Liver (tissue), 3 donors: Measurements from ENCODE around the gene LILRB2.

ENCODE experiments used
- EGR1 ChIP-seq, 2 donors: IDR thresholded peaks; 2 replicates each; pipeline ENCODE4 v1.6.1; 2016 to 2018; ENCODE audit warnings: antibody characterized with exemption in 2 of 2, low read depth in 2 of 2
- GABPA ChIP-seq, 2 donors: IDR thresholded peaks in 1 of 2; conservative IDR thresholded peaks in 1 of 2; 2 replicates each; pipeline ENCODE4 v1.6.1; 2016; ENCODE audit warnings: antibody characterized with exemption in 2 of 2, mild to moderate bottlenecking in 1 of 2, moderate library complexity in 1 of 2
- JUND ChIP-seq, 2 donors: IDR thresholded peaks; 2 replicates each; pipeline ENCODE4 v1.6.1; 2016; ENCODE audit warnings: antibody characterized with exemption in 2 of 2
- RAD21 ChIP-seq, 2 donors: IDR thresholded peaks; 2 replicates each; pipeline ENCODE4 v1.6.1; 2016; ENCODE audit warnings: antibody characterized with exemption in 2 of 2, mild to moderate bottlenecking in 2 of 2
- SP1 ChIP-seq: IDR thresholded peaks from 2 replicates; pipeline ENCODE4 v1.6.1; 2018; ENCODE audit warnings: antibody characterized with exemption, mild to moderate bottlenecking
- TAF1 ChIP-seq: conservative IDR thresholded peaks from 2 replicates; pipeline ENCODE4 v1.6.1; 2016; ENCODE audit warnings: antibody characterized with exemption, mild to moderate bottlenecking
- YY1 ChIP-seq: IDR thresholded peaks from 2 replicates; pipeline ENCODE4 v1.6.1; 2016; ENCODE audit warnings: antibody characterized with exemption, mild to moderate bottlenecking
- ZBTB33 ChIP-seq: IDR thresholded peaks from 2 replicates; pipeline ENCODE4 v1.6.1; 2016; ENCODE audit warnings: antibody characterized with exemption
- TF ChIP-seq, protein P1 (sequence below): fragments of 150-350 bp; IDR thresholded peaks from 2 replicates; pipeline ENCODE4 v1.5.1; 2017; ENCODE audit warnings: improper control_type of control experiment, low read depth, low read length; ENCODE audit not compliant: missing input control
- TF ChIP-seq, protein P2 (sequence below): IDR thresholded peaks from 2 replicates; pipeline ENCODE4 v1.6.1; 2016; ENCODE audit warnings: antibody characterized with exemption, mild to moderate bottlenecking
- TF ChIP-seq, protein P3 (sequence below): IDR thresholded peaks from 2 replicates; pipeline ENCODE4 v1.6.1; 2016; ENCODE audit warnings: antibody characterized with exemption
- donor health status: healthy.
- donor health status: healthy.

DNA sequence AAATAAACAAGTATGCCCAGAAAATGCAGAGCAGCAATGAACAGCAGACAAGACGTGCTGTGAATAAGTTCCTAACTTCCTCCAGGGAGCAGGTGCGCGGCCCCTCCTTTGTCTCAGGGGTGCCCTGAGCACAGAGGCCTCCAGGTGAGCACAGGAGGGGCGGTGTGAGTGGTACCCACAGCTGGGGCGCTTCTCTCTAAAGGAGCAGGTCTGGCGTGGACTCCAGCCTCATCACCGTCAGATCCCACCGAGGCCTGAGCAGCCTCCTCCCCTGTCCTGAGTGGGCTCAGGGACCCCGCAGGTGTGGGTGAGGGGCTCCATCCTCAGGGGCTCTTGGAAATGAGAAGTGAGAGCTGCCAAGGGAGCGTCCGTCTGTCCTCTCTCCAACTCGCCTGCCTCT lies 28.9 kb upstream of the LILRB2 start:
- TF ChIP-seq, protein P1, sequence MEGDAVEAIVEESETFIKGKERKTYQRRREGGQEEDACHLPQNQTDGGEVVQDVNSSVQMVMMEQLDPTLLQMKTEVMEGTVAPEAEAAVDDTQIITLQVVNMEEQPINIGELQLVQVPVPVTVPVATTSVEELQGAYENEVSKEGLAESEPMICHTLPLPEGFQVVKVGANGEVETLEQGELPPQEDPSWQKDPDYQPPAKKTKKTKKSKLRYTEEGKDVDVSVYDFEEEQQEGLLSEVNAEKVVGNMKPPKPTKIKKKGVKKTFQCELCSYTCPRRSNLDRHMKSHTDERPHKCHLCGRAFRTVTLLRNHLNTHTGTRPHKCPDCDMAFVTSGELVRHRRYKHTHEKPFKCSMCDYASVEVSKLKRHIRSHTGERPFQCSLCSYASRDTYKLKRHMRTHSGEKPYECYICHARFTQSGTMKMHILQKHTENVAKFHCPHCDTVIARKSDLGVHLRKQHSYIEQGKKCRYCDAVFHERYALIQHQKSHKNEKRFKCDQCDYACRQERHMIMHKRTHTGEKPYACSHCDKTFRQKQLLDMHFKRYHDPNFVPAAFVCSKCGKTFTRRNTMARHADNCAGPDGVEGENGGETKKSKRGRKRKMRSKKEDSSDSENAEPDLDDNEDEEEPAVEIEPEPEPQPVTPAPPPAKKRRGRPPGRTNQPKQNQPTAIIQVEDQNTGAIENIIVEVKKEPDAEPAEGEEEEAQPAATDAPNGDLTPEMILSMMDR: no peak
- no peak for TF ChIP-seq TAF1
- TF ChIP-seq, protein P2, sequence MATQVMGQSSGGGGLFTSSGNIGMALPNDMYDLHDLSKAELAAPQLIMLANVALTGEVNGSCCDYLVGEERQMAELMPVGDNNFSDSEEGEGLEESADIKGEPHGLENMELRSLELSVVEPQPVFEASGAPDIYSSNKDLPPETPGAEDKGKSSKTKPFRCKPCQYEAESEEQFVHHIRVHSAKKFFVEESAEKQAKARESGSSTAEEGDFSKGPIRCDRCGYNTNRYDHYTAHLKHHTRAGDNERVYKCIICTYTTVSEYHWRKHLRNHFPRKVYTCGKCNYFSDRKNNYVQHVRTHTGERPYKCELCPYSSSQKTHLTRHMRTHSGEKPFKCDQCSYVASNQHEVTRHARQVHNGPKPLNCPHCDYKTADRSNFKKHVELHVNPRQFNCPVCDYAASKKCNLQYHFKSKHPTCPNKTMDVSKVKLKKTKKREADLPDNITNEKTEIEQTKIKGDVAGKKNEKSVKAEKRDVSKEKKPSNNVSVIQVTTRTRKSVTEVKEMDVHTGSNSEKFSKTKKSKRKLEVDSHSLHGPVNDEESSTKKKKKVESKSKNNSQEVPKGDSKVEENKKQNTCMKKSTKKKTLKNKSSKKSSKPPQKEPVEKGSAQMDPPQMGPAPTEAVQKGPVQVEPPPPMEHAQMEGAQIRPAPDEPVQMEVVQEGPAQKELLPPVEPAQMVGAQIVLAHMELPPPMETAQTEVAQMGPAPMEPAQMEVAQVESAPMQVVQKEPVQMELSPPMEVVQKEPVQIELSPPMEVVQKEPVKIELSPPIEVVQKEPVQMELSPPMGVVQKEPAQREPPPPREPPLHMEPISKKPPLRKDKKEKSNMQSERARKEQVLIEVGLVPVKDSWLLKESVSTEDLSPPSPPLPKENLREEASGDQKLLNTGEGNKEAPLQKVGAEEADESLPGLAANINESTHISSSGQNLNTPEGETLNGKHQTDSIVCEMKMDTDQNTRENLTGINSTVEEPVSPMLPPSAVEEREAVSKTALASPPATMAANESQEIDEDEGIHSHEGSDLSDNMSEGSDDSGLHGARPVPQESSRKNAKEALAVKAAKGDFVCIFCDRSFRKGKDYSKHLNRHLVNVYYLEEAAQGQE: no peak
- TF ChIP-seq ZBTB33: no peak
- TF ChIP-seq GABPA (IDR thresholded peaks at IDR 0.05 in 1 of 2, conservative IDR thresholded peaks at IDR 0.05 in 1 of 2): no peak
- TF ChIP-seq SP1: no peak
- TF ChIP-seq RAD21 (IDR thresholded peaks at IDR 0.05): no peak
- TF ChIP-seq EGR1 (IDR thresholded peaks at IDR 0.05; ENCODE audit: low read depth in 2 of 2): no peak
- no peak for TF ChIP-seq YY1
- TF ChIP-seq, protein P3, sequence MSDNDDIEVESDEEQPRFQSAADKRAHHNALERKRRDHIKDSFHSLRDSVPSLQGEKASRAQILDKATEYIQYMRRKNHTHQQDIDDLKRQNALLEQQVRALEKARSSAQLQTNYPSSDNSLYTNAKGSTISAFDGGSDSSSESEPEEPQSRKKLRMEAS: no peak
- no peak for TF ChIP-seq JUND (IDR thresholded peaks at IDR 0.05)
